ENCODE measurements around the gene LMX1A. TPM values are rescaled to one million over a fixed set of nuclear protein-coding genes. Genes with fewer than 3 reads are reported as not detected.

Gene LMX1A
- total and polyA plus RNA-seq, 2 experiments from 2014 or later, result not detected

- TF ChIP-seq, protein P1, sequence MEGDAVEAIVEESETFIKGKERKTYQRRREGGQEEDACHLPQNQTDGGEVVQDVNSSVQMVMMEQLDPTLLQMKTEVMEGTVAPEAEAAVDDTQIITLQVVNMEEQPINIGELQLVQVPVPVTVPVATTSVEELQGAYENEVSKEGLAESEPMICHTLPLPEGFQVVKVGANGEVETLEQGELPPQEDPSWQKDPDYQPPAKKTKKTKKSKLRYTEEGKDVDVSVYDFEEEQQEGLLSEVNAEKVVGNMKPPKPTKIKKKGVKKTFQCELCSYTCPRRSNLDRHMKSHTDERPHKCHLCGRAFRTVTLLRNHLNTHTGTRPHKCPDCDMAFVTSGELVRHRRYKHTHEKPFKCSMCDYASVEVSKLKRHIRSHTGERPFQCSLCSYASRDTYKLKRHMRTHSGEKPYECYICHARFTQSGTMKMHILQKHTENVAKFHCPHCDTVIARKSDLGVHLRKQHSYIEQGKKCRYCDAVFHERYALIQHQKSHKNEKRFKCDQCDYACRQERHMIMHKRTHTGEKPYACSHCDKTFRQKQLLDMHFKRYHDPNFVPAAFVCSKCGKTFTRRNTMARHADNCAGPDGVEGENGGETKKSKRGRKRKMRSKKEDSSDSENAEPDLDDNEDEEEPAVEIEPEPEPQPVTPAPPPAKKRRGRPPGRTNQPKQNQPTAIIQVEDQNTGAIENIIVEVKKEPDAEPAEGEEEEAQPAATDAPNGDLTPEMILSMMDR (IDR thresholded peaks at IDR 0.05; ENCODE audit: low read depth, low read length), result no peak
- peaks cover 75% of the 10 kb centered on the region for H3K27me3 ChIP-seq
- H3K27ac ChIP-seq, result no peak overlapping the region
- no peaks in the 10 kb centered on the region for H3K4me1 ChIP-seq (ENCODE audit: low read depth)
- H3K36me3 ChIP-seq, result no peaks in the 10 kb centered on the region
- H3K9me3 ChIP-seq (ENCODE audit: low read depth), result no peaks in the 10 kb centered on the region
- no peak overlapping the region for H3K4me3 ChIP-seq
- no peak for DNase-seq (ENCODE audit: low read depth in 1 of 2, low spot score in 1 of 2)
Observed at GRCh38 chr1:165344198-165344597, 12.3 kb downstream of the LMX1A start.

DNA sequence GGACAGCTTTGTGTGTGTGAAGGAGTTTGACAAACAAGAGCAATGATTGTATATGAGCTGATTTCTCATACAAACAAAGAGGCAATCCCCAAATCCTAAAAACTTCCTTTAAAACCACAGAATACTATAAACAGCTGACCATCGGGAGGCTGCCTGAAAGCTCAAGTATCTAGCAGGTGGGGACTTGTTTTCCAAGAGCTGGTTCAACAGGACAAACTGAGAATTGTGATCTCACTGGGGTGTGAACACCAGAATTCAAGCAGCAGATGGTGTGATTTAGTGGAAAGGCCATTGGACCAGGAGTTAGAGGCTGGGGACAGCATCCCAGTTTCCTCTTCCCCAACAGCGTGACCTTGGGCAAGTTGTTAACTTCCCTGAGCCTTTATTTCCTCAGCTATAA lies 13.9 kb downstream of the LMX1A start:
- DNase-seq (ENCODE audit: low read depth in 1 of 2, low spot score in 1 of 2), result no peak
- H3K9me3 ChIP-seq (ENCODE audit: low read depth), result no peaks in the 10 kb centered on the region
- H3K27me3 ChIP-seq, result peaks cover 64% of the 10 kb centered on the region
- no peaks in the 10 kb centered on the region for H3K4me1 ChIP-seq (ENCODE audit: low read depth)
- TF ChIP-seq, protein P1 (IDR thresholded peaks at IDR 0.05; ENCODE audit: low read depth, low read length), result no peak
- H3K36me3 ChIP-seq, result no peaks in the 10 kb centered on the region
- no peak overlapping the region for H3K27ac ChIP-seq
- H3K4me3 ChIP-seq, result no peak overlapping the region

- no peak for DNase-seq (ENCODE audit: low read depth in 1 of 2, low spot score in 1 of 2)
- Histone ChIP-seq H3K4me3 (no peak overlapping the region), H3K27ac (no peak overlapping the region), H3K27me3 (peaks cover 60% of the 10 kb centered on the region), H3K9me3 (ENCODE audit: low read depth) (no peaks in the 10 kb centered on the region), H3K4me1 (ENCODE audit: low read depth) (no peaks in the 10 kb centered on the region), H3K36me3 (no peaks in the 10 kb centered on the region)
- TF ChIP-seq, protein P1 (IDR thresholded peaks at IDR 0.05; ENCODE audit: low read depth, low read length), result no peak
Observed at GRCh38 chr1:165342168-165342567, 14.3 kb downstream of the LMX1A start.

- Histone ChIP-seq H3K36me3 (no peaks in the 10 kb centered on the region), H3K9me3 (ENCODE audit: low read depth) (no peaks in the 10 kb centered on the region), H3K27me3 (peaks cover 44% of the 10 kb centered on the region), H3K4me1 (ENCODE audit: low read depth) (no peaks in the 10 kb centered on the region), H3K27ac (no peak overlapping the region), H3K4me3 (no peak overlapping the region)
- TF ChIP-seq, protein P1 (IDR thresholded peaks at IDR 0.05; ENCODE audit: low read depth, low read length), result no peak
- DNase-seq (ENCODE audit: low read depth in 1 of 2, low spot score in 1 of 2), result no peak
Observed at GRCh38 chr1:165339164-165339563, 17.4 kb downstream of the LMX1A start.

DNA sequence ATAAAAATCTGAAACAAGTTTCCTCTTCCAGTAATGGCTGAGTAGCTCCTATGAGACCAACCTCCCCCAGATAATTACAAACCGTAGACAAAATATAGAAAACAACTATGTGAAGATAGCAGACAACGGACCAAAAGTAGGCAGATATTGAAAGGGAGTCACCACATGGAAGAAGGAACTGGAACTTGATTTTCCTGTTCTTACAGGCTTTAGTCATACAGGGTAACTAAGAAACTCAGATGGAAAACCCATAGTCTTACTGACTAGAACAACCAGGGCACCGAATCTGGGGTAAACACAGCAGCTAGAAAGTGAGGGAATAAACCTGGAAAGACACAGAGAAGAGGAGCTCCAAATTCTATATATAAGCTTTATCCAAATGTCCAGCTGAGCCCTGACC lies 26.0 kb downstream of the LMX1A start:
- TF ChIP-seq, protein P1 (IDR thresholded peaks at IDR 0.05; ENCODE audit: low read depth, low read length), result no peak
- Histone ChIP-seq H3K4me3 (no peak overlapping the region), H3K9me3 (ENCODE audit: low read depth) (no peaks in the 10 kb centered on the region), H3K27ac (no peak overlapping the region), H3K36me3 (no peaks in the 10 kb centered on the region), H3K27me3 (peaks cover 4% of the 10 kb centered on the region), H3K4me1 (ENCODE audit: low read depth) (no peaks in the 10 kb centered on the region)
- DNase-seq (ENCODE audit: low read depth in 1 of 2, low spot score in 1 of 2), result no peak

DNA sequence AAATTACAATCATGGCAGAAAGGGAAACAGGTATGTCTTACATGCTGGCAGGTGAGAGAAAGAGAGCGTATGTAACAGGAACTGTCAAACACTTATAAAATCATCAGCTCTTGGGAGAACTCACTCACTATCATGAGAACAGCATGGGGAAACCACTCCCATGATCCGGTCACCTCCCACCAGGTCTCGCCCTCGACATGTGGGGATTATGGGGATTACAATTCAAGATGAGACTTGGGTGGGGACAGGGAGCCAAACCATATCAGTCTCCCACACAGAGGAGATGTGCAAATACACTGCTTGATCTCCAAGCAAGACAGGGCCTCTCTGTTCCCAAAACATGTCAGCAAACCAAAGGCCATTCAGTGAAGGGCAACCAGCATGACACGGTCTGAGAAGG lies 27.4 kb downstream of the LMX1A start:
- Histone ChIP-seq H3K4me3 (no peak overlapping the region), H3K9me3 (ENCODE audit: low read depth) (no peaks in the 10 kb centered on the region)
- TF ChIP-seq, protein P1 (IDR thresholded peaks at IDR 0.05; ENCODE audit: low read depth, low read length), result no peak

More for the DNA sequence above, 27.4 kb downstream of the LMX1A start:
- no peaks in the 10 kb centered on the region for H3K4me1 ChIP-seq (ENCODE audit: low read depth)
- H3K27ac ChIP-seq, result no peak overlapping the region
- peaks cover 6% of the 10 kb centered on the region for H3K27me3 ChIP-seq
- DNase-seq (ENCODE audit: low read depth in 1 of 2, low spot score in 1 of 2), result no peak
- no peaks in the 10 kb centered on the region for H3K36me3 ChIP-seq

Measured in cardiac muscle cell (in vitro differentiated cells and primary cell).